GM23338 (cell line): ENCODE results near the gene ZNF780B. TPM values are rescaled to one million over a fixed set of nuclear protein-coding genes. Genes with fewer than 3 reads are reported as not detected.

Experiments used
- ATAC-seq: fragments of 200-7000 bp; cut with Tn5 transposase; 3 replicates; pipeline ENCODE4 v1.9.1; 2020
- DNase-seq: peaks from one replicate; pipeline ENCODE4 v3.0.0-alpha.2; 2015; ENCODE audit warnings: low spot score
- H2AFZ ChIP-seq: fragments of 200-600 bp; sonication (generic); 2 replicates; pipeline ENCODE4 v1.8.0; 2016; ENCODE audit warnings: antibody characterized with exemption, mild to moderate bottlenecking, moderate library complexity
- H3F3A ChIP-seq: fragments of 200-600 bp; sonication (generic); replicated peaks from 2 replicates; pipeline ENCODE4 v1.8.0; 2017; ENCODE audit warnings: antibody characterized with exemption, mixed run types, low read depth
- H3K27ac ChIP-seq: fragments of 200-600 bp; sonication (generic); 2 replicates; pipeline ENCODE4 v1.6.1; 2016; ENCODE audit warnings: low read depth
- H3K27me3 ChIP-seq: fragments of 200-600 bp; sonication (generic); 2 replicates; pipeline ENCODE4 v1.8.0; 2016; ENCODE audit warnings: mild to moderate bottlenecking, mixed run types, moderate library complexity; ENCODE audit not compliant: insufficient read depth
- H3K36me3 ChIP-seq: fragments of 200-600 bp; sonication (generic); 2 replicates; pipeline ENCODE4 v1.8.0; 2016; ENCODE audit warnings: mild to moderate bottlenecking; ENCODE audit not compliant: insufficient read depth
- H3K4me1 ChIP-seq: fragments of 200-600 bp; sonication (generic); 2 replicates; pipeline ENCODE4 v1.8.0; 2016; ENCODE audit warnings: mild to moderate bottlenecking, moderate library complexity; ENCODE audit not compliant: insufficient read depth
- H3K4me2 ChIP-seq: fragments of 200-600 bp; sonication (generic); 2 replicates; pipeline ENCODE4 v1.7.1; 2017; ENCODE audit warnings: mixed run types
- H3K4me3 ChIP-seq: fragments of 200-600 bp; sonication (generic); 2 replicates; pipeline ENCODE4 v1.6.1; 2016; ENCODE audit warnings: mixed run types
- H3K79me2 ChIP-seq: fragments of 200-600 bp; sonication (generic); replicated peaks from 2 replicates; pipeline ENCODE4 v1.8.0; 2017; ENCODE audit warnings: mild to moderate bottlenecking; ENCODE audit not compliant: insufficient read depth
- H3K9me2 ChIP-seq: fragments of 200-600 bp; sonication (generic); 2 replicates; pipeline ENCODE4 v1.8.0; 2017; ENCODE audit not compliant: insufficient read depth
- H4K20me1 ChIP-seq: fragments of 200-600 bp; sonication (generic); replicated peaks from 2 replicates; pipeline ENCODE4 v1.8.0; 2017; ENCODE audit warnings: mild to moderate bottlenecking; ENCODE audit not compliant: insufficient read depth
- H3K27ac Mint-ChIP-seq: 2 replicates; pipeline ENCODE4 v1.8.0; 2020; ENCODE audit warnings: inconsistent platforms, mild to moderate bottlenecking, moderate library complexity, mixed read lengths
- H3K27me3 Mint-ChIP-seq: 3 replicates; pipeline ENCODE4 v1.8.0; 2022; ENCODE audit warnings: low read depth, mild to moderate bottlenecking, moderate library complexity, mixed read lengths, inconsistent platforms; ENCODE audit not compliant: insufficient read depth, poor library complexity
- H3K36me3 Mint-ChIP-seq: 3 replicates; pipeline ENCODE4 v1.8.0; 2021; ENCODE audit warnings: low read depth, mild to moderate bottlenecking, inconsistent platforms, moderate library complexity, mixed read lengths
- H3K4me1 Mint-ChIP-seq: 3 replicates; pipeline ENCODE4 v1.8.0; 2020; ENCODE audit warnings: mild to moderate bottlenecking, inconsistent platforms, mixed read lengths
- H3K4me3 Mint-ChIP-seq: 3 replicates; pipeline ENCODE4 v1.8.0; 2021; ENCODE audit warnings: moderate library complexity, mild to moderate bottlenecking, inconsistent platforms, mixed read lengths
- H3K9me3 Mint-ChIP-seq: 3 replicates; pipeline ENCODE4 v1.8.0; 2020; ENCODE audit warnings: moderate library complexity, mild to moderate bottlenecking, inconsistent platforms, mixed read lengths
- CREB1 ChIP-seq: fragments of 250-450 bp; sonication (Bioruptor Pico); IDR thresholded peaks from 2 replicates; pipeline ENCODE4 v1.5.0; 2020; ENCODE audit warnings: low read depth, mild to moderate bottlenecking, moderate library complexity
- CTCF ChIP-seq, 2 experiments: fragments of 200-600 bp in 1 of 2; sonication (generic) in 1 of 2; conservative IDR thresholded peaks; 2 replicates each; pipeline versions ENCODE4 v1.5.1 to v1.6.1; 2016 to 2017; ENCODE audit warnings: antibody characterized with exemption in 2 of 2, low read depth in 2 of 2, mild to moderate bottlenecking in 2 of 2, moderate library complexity in 1 of 2
- ETS1 ChIP-seq: IDR thresholded peaks from 2 replicates; pipeline ENCODE4 v1.6.1; 2016; ENCODE audit warnings: antibody characterized with exemption
- EZH2 ChIP-seq: fragments of 200-600 bp; sonication (generic); IDR thresholded peaks from one replicate; pipeline ENCODE4 v1.8.0; 2017; ENCODE audit warnings: antibody characterized with exemption, mild to moderate bottlenecking, low read depth; ENCODE audit not compliant: unreplicated experiment
- NANOG ChIP-seq: IDR thresholded peaks from 2 replicates; pipeline ENCODE4 v1.6.1; 2016; ENCODE audit warnings: antibody characterized with exemption, borderline replicate concordance
- REST ChIP-seq: IDR thresholded peaks from one replicate; pipeline ENCODE4 v1.6.1; 2018; ENCODE audit warnings: antibody characterized with exemption; ENCODE audit not compliant: unreplicated experiment
- ZNF114 ChIP-seq: fragments of 250-450 bp; sonication (Bioruptor Pico); IDR thresholded peaks from 2 replicates; pipeline ENCODE4 v1.5.0; 2020; ENCODE audit warnings: mild to moderate bottlenecking, moderate library complexity
- ZNF331 ChIP-seq: fragments of 250-450 bp; sonication (Bioruptor Pico); IDR thresholded peaks from 2 replicates; pipeline ENCODE4 v1.5.0; 2020; ENCODE audit warnings: low read depth, mild to moderate bottlenecking, moderate library complexity
- ZNF462 ChIP-seq: fragments of 250-450 bp; sonication (Bioruptor Pico); IDR thresholded peaks from 2 replicates; pipeline ENCODE4 v1.5.0; 2020; ENCODE audit warnings: mild to moderate bottlenecking, moderate library complexity
- polyA plus RNA-seq: library from polyadenylated mRNA; unstranded; fragments of >200 nt; fragmentation: Nextera tagmentation; extraction: Ambion mirVana; gene quantifications from 2 replicates; pipeline ENCODE4 v1.2.1, GENCODE V29; 2016
- total RNA-seq: library from RNA; depleted of rRNA; stranded (reverse); fragments of >200 nt; shearing (Covaris generic); gene quantifications from 2 replicates; pipeline ENCODE4 v1.2.3, GENCODE V29; 2014

Gene ZNF780B
- total and polyA plus RNA-seq, 2 experiments from 2014 or later: 4.9 to 11.0 TPM

GRCh38 chr19:40080289-40080688 is 24.3 kb upstream of the ZNF780B start:
- ATAC-seq (no peak), DNase-seq (no peak)
- Histone ChIP-seq H3K9me2 (0 out of 2 replicates have a peak, but pooled peaks cover 5% of the 10 kb centered on the region), H3K79me2 (no peaks in the 10 kb centered on the region; the same call in 1 of the 2 replicates), H3K36me3 (peaks cover 38% of the 10 kb centered on the region), H4K20me1 (no peaks in the 10 kb centered on the region), H3K4me1 (peaks cover 7% of the 10 kb centered on the region; the same call in 1 of the 2 replicates), H3K27me3 (no peaks in the 10 kb centered on the region), H3K4me3 (no peak overlapping the region), H3K4me2 (no peak overlapping the region), H2AFZ (no peak overlapping the region), H3K27ac (no peak overlapping the region), H3F3A (no peaks in the 10 kb centered on the region)
- Mint-ChIP-seq H3K4me3 (no peak overlapping the region), H3K27me3 (peaks cover 8% of the 10 kb centered on the region), H3K27ac (no peak overlapping the region), H3K4me1 (peaks cover 6% of the 10 kb centered on the region), H3K36me3 (peaks cover 88% of the 10 kb centered on the region), H3K9me3 (peaks cover 53% of the 10 kb centered on the region)
- TF ChIP-seq ZNF331 (CRISPR knock-in tag) (no peak), NANOG (no peak)

GRCh38 chr19:40078377-40078776 is 22.3 kb upstream of the ZNF780B start:
- no peaks in the 10 kb centered on the region for H3F3A ChIP-seq
- no peaks in the 10 kb centered on the region for H3K4me1 ChIP-seq
- no peak for ATAC-seq
- H3K4me3 Mint-ChIP-seq: no peak overlapping the region
- H3K36me3 ChIP-seq: peaks cover 55% of the 10 kb centered on the region
- H3K4me1 Mint-ChIP-seq: no peaks in the 10 kb centered on the region
- no peak overlapping the region for H3K4me3 ChIP-seq
- peaks cover 72% of the 10 kb centered on the region for H3K9me3 Mint-ChIP-seq
- H3K9me2 ChIP-seq: 0 out of 2 replicates have a peak, but pooled peaks cover 5% of the 10 kb centered on the region
- no peaks in the 10 kb centered on the region; the same call in 1 of the 2 replicates for H3K79me2 ChIP-seq
- peaks cover 98% of the 10 kb centered on the region for H3K36me3 Mint-ChIP-seq
- no peak overlapping the region for H2AFZ ChIP-seq
- no peak overlapping the region for H3K27ac Mint-ChIP-seq
- no peaks in the 10 kb centered on the region for H4K20me1 ChIP-seq
- no peak overlapping the region for H3K4me2 ChIP-seq
- no peak overlapping the region for H3K27ac ChIP-seq
- H3K27me3 ChIP-seq: no peaks in the 10 kb centered on the region
- peaks cover 8% of the 10 kb centered on the region for H3K27me3 Mint-ChIP-seq
- no peak for DNase-seq
- TF ChIP-seq CTCF (conservative IDR thresholded peaks at IDR 0.05; ENCODE audit: low read depth in 2 of 2) (no peak), ETS1 (no peak), ZNF462 (no peak), CREB1 (CRISPR knock-in tag) (no peak), REST (no peak), ZNF114 (CRISPR knock-in tag) (no peak), EZH2 (no peak), ZNF331 (CRISPR knock-in tag) (no peak)
